Fibroblast of lung (primary cell): ENCODE measurements around the gene TMEM69.

Source experiments
- CTCF ChIP-seq, 2 donors: IDR thresholded peaks in 1 of 2; conservative IDR thresholded peaks in 1 of 2; 1 replicate in 1 of 2; 2 replicates in 1 of 2; pipeline ENCODE4 v1.5.1; 2011 to 2012; ENCODE audit warnings: low read length in 2 of 2, control low read depth in 1 of 2, inconsistent platforms in 1 of 2, low read depth in 1 of 2, mild to moderate bottlenecking in 1 of 2
- EZH2 ChIP-seq: IDR thresholded peaks from 2 replicates; pipeline ENCODE4 v1.5.1; 2012; ENCODE audit warnings: low read length, control low read depth, mild to moderate bottlenecking; ENCODE audit errors: missing control alignments

GRCh38 chr1:45678489-45678888 is 9.5 kb upstream of the TMEM69 start:
- no peak for TF ChIP-seq CTCF (conservative IDR thresholded peaks at IDR 0.05 in 1 of 2, IDR thresholded peaks at IDR 0.05 in 1 of 2; ENCODE audit: low read depth in 1 of 2, low read length in 2 of 2)
- no peak for TF ChIP-seq EZH2
